Activated T-cell treated with anti-CD3 and anti-CD28 coated beads for 48 hours (primary cell): Measurements from ENCODE around the gene IWS1.
"Not testable (repeated sequence)": the region's sequence is repeated elsewhere in the genome, so short reads cannot be mapped to it uniquely, and the experiment has no call there.

Experiments used
- DNase-seq: peaks from one replicate; pipeline ENCODE4 v3.0.0-alpha.2; 2020; ENCODE audit warnings: low read depth

The IWS1 gene

GRCh38 chr2:127526132-127527000, at the start of gene IWS1:
Gene IWS1 (minus strand): TSS chr2:127526489. CDS start chr2:127526208, 281 bp downstream.
- DNase-seq, result peak; percentile 89

GRCh38 chr2:127575941-127576432, 49.7 kb upstream of the IWS1 start:
- no peak for DNase-seq

- DNase-seq, result no peak
Measured at GRCh38 chr2:127575185-127575765, 49.0 kb upstream of the IWS1 start.

- DNase-seq, result no peak
Measured at GRCh38 chr2:127574656-127575055, 48.4 kb upstream of the IWS1 start.

- DNase-seq, result no peak
Measured at GRCh38 chr2:127573771-127574170, 47.5 kb upstream of the IWS1 start.

GRCh38 chr2:127573298-127573697, 47.0 kb upstream of the IWS1 start:
- no peak for DNase-seq

GRCh38 chr2:127572841-127573240, 46.6 kb upstream of the IWS1 start:
- no peak for DNase-seq

GRCh38 chr2:127572352-127572751, 46.1 kb upstream of the IWS1 start:
- not testable (repeated sequence) for DNase-seq

GRCh38 chr2:127570282-127571250, 44.3 kb upstream of the IWS1 start:
- DNase-seq, result no peak

GRCh38 chr2:127569666-127570065, 43.4 kb upstream of the IWS1 start:
- DNase-seq, result no peak

- no peak for DNase-seq
Measured at GRCh38 chr2:127568128-127568527, 41.8 kb upstream of the IWS1 start.

GRCh38 chr2:127567351-127567854, 41.1 kb upstream of the IWS1 start:
- no peak for DNase-seq

- DNase-seq, result no peak
Measured at GRCh38 chr2:127566576-127566975, 40.3 kb upstream of the IWS1 start.

GRCh38 chr2:127566139-127566417, 39.8 kb upstream of the IWS1 start:
- DNase-seq, result no peak

- DNase-seq, result no peak
Measured at GRCh38 chr2:127565261-127566138, 39.2 kb upstream of the IWS1 start.

GRCh38 chr2:127564429-127565260, 38.4 kb upstream of the IWS1 start:
- DNase-seq, result no peak

- no peak for DNase-seq
Measured at GRCh38 chr2:127563458-127564428, 37.5 kb upstream of the IWS1 start.

- no peak for DNase-seq
Measured at GRCh38 chr2:127562936-127563335, 36.6 kb upstream of the IWS1 start.

- DNase-seq, result no peak
Measured at GRCh38 chr2:127561371-127561770, 35.1 kb upstream of the IWS1 start.
